Panc1 (cell line): ENCODE results near the gene NFYC.

Source experiments
- CTCF ChIP-seq: fragments of 450-650 bp; IDR thresholded peaks from 2 replicates; pipeline ENCODE4 v1.5.1; 2017; ENCODE audit warnings: mild to moderate bottlenecking
- POLR2AphosphoS5 ChIP-seq: IDR thresholded peaks from 2 replicates; pipeline ENCODE4 v1.6.1; 2012; ENCODE audit warnings: mild to moderate bottlenecking, low read depth, low read length, moderate library complexity
- REST ChIP-seq, 2 experiments: IDR thresholded peaks; 2 replicates each; pipeline ENCODE4 v1.6.1; 2011 to 2012; ENCODE audit warnings: low read depth in 2 of 2, control low read depth in 1 of 2, low read length in 1 of 2, mild to moderate bottlenecking in 1 of 2, moderate library complexity in 1 of 2; ENCODE audit not compliant: insufficient read depth in 1 of 2
- SIN3A ChIP-seq: IDR thresholded peaks from 2 replicates; pipeline ENCODE4 v1.6.1; 2012; ENCODE audit warnings: low read depth, mild to moderate bottlenecking, low read length, moderate library complexity, borderline replicate concordance; ENCODE audit not compliant: insufficient read depth
- TCF7L2 ChIP-seq: IDR thresholded peaks from 2 replicates; pipeline ENCODE4 v1.6.1; 2011; ENCODE audit warnings: mild to moderate bottlenecking, low read depth, low read length, inconsistent platforms

GRCh38 chr1:40785446-40785845 is 93.9 kb downstream of the NFYC start:
- TF ChIP-seq CTCF (no peak), POLR2AphosphoS5 (no peak), REST (IDR thresholded peaks at IDR 0.05; ENCODE audit: insufficient read depth in 1 of 2, low read depth in 2 of 2, low read length in 1 of 2) (no peak), SIN3A (no peak), TCF7L2 (no peak)
